Nephron progenitor cell (in vitro differentiated cells): ENCODE data around the gene FARP2.
A peak's percentile ranks its signal among the peaks of the same experiment; 100 is the strongest.

Experiments
- DNase-seq: peaks from one replicate; pipeline ENCODE4 v3.0.0; 2021
- H3K27ac Mint-ChIP-seq: 2 replicates; pipeline ENCODE4 v1.8.0; 2021; ENCODE audit warnings: mild to moderate bottlenecking, moderate library complexity, mixed read lengths
- H3K27me3 Mint-ChIP-seq: 2 replicates; pipeline ENCODE4 v1.8.0; 2021; ENCODE audit warnings: mild to moderate bottlenecking, low read depth, mixed read lengths; ENCODE audit not compliant: poor library complexity
- H3K36me3 Mint-ChIP-seq: 2 replicates; pipeline ENCODE4 v1.8.0; 2021; ENCODE audit warnings: low read depth, mixed read lengths
- H3K4me1 Mint-ChIP-seq: 2 replicates; pipeline ENCODE4 v1.8.0; 2021; ENCODE audit warnings: mixed read lengths
- H3K4me3 Mint-ChIP-seq: 2 replicates; pipeline ENCODE4 v1.8.0; 2021; ENCODE audit warnings: mild to moderate bottlenecking, moderate library complexity, mixed read lengths
- H3K9me3 Mint-ChIP-seq: 2 replicates; pipeline ENCODE4 v1.8.0; 2021; ENCODE audit warnings: mild to moderate bottlenecking, moderate library complexity, mixed read lengths
- CTCF ChIP-seq: fragments of 200-600 bp; sonication (generic); IDR thresholded peaks from 2 replicates; pipeline ENCODE4 v1.5.0; 2021; ENCODE audit warnings: antibody characterized with exemption

The FARP2 gene

GRCh38 chr2:241334813-241335212, 21.3 kb upstream of the FARP2 start:
- no peaks in the 10 kb centered on the region for H3K4me1 Mint-ChIP-seq
- peaks cover 84% of the 10 kb centered on the region for H3K36me3 Mint-ChIP-seq
- TF ChIP-seq CTCF, result no peak
- H3K27ac Mint-ChIP-seq, result no peak overlapping the region
- H3K9me3 Mint-ChIP-seq, result no peaks in the 10 kb centered on the region
- H3K4me3 Mint-ChIP-seq, result no peak overlapping the region
- H3K27me3 Mint-ChIP-seq, result no peaks in the 10 kb centered on the region
- DNase-seq, result no peak

- no peak for TF ChIP-seq CTCF
- no peaks in the 10 kb centered on the region for H3K4me1 Mint-ChIP-seq
- DNase-seq, result no peak
- H3K27ac Mint-ChIP-seq, result peak overlapping the region; percentile 46
- H3K4me3 Mint-ChIP-seq, result no peak overlapping the region
- no peaks in the 10 kb centered on the region for H3K27me3 Mint-ChIP-seq
- H3K9me3 Mint-ChIP-seq, result no peaks in the 10 kb centered on the region
- peaks cover 87% of the 10 kb centered on the region for H3K36me3 Mint-ChIP-seq
Measured at GRCh38 chr2:241339839-241340630, 16.1 kb upstream of the FARP2 start.

- no peak overlapping the region for H3K4me3 Mint-ChIP-seq
Measured at GRCh38 chr2:241340631-241341163, 15.4 kb upstream of the FARP2 start.

GRCh38 chr2:241344925-241345651, 11.0 kb upstream of the FARP2 start:
- H3K4me1 Mint-ChIP-seq, result no peaks in the 10 kb centered on the region
- DNase-seq, result no peak
- no peak overlapping the region for H3K4me3 Mint-ChIP-seq
- no peaks in the 10 kb centered on the region for H3K27me3 Mint-ChIP-seq
- H3K9me3 Mint-ChIP-seq, result no peaks in the 10 kb centered on the region
- H3K27ac Mint-ChIP-seq, result no peak overlapping the region
- TF ChIP-seq CTCF, result no peak
- peaks cover 90% of the 10 kb centered on the region for H3K36me3 Mint-ChIP-seq

More at GRCh38 chr2:241340631-241341163, 15.4 kb upstream of the FARP2 start:
- peaks cover 87% of the 10 kb centered on the region for H3K36me3 Mint-ChIP-seq
- H3K4me1 Mint-ChIP-seq, result no peaks in the 10 kb centered on the region
- H3K27ac Mint-ChIP-seq, result peak overlapping the region; percentile 2
- no peak for DNase-seq
- no peaks in the 10 kb centered on the region for H3K9me3 Mint-ChIP-seq
- H3K27me3 Mint-ChIP-seq, result no peaks in the 10 kb centered on the region
- no peak for TF ChIP-seq CTCF

- TF ChIP-seq CTCF, result no peak
- DNase-seq, result no peak
- H3K27ac Mint-ChIP-seq, result no peak overlapping the region
- H3K4me3 Mint-ChIP-seq, result no peak overlapping the region
- peaks cover 73% of the 10 kb centered on the region for H3K36me3 Mint-ChIP-seq
- peaks cover 20% of the 10 kb centered on the region for H3K4me1 Mint-ChIP-seq
- H3K9me3 Mint-ChIP-seq, result no peaks in the 10 kb centered on the region
- H3K27me3 Mint-ChIP-seq, result no peaks in the 10 kb centered on the region
Measured at GRCh38 chr2:241349941-241350340, 6.1 kb upstream of the FARP2 start.
